Measurements from ENCODE around the gene ST3GAL2.

The ST3GAL2 gene

DNA sequence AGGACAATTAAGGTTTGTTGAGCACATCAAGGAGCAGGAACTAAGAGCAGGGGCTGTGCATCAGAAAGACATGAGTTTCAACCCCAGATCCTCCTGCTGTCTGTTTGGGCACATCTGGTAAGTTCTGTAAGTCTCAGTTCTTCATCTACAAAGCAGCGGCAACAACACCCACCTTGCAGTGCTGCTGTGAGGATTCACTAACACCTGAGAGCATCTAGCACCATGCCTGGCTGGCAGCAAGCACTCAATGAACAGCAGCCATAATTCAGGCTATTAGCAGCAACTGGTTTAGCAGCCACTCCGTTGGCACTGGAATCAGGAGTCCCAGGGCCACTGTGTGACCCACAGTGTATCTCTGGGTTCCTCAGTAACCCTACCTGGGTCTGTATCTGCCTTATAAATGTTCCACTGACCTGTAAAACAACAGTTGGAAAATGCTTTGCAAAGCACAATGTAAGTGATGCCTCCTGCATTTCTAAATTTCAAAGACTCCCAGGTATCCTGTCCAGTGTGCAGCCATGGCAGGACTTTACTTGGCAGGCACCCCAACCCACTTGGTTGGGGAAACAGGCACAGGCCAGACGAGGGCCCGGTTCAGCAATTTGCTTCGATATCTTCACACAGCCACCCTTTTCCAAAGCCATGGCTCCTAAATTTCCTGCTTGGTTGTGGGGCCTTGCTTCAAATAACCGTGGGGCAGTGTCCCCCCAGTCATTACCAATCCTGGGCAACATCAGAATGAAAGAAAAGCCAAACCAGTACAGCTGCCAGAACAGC is 4.2 kb downstream of the ST3GAL2 start:
- DNase-seq (ENCODE audit: low read depth) = no peak
- no peak overlapping the region for H3K4me3 ChIP-seq (ENCODE audit: low read length)
- TF ChIP-seq, protein P1, sequence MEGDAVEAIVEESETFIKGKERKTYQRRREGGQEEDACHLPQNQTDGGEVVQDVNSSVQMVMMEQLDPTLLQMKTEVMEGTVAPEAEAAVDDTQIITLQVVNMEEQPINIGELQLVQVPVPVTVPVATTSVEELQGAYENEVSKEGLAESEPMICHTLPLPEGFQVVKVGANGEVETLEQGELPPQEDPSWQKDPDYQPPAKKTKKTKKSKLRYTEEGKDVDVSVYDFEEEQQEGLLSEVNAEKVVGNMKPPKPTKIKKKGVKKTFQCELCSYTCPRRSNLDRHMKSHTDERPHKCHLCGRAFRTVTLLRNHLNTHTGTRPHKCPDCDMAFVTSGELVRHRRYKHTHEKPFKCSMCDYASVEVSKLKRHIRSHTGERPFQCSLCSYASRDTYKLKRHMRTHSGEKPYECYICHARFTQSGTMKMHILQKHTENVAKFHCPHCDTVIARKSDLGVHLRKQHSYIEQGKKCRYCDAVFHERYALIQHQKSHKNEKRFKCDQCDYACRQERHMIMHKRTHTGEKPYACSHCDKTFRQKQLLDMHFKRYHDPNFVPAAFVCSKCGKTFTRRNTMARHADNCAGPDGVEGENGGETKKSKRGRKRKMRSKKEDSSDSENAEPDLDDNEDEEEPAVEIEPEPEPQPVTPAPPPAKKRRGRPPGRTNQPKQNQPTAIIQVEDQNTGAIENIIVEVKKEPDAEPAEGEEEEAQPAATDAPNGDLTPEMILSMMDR (conservative IDR thresholded peaks at IDR 0.05; ENCODE audit: low read length) = no peak

DNA sequence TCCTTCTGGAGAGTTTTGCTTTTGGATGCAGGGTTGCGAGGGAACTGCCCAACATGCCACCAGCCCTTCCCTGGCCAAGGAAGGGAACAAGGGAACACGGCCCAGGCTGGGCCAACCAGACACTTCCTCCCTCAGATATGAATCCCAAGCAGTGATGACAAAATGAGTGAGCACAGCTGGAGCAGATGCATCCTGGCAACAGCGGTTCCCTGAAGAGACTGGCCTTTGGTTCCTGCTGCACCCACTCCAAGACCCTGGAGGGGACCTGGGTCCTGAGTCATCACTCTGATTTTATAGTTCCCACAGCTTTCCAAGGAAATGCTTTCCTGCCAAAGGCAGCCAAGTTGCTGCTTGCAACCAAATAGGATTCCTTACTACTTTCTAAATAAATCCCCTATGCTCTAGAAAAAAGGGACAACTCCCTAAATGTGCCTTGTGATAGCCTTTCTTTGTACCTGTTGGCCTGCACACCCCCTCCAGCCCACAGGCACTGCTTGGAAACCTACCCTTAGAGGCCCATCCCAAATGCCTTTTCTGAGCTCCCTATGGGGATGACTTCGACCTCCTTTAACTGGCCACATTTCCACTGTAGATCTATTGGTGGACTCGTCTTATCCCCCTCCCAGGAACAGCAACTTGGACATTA is 5.3 kb downstream of the ST3GAL2 start:
- no peak overlapping the region for H3K4me3 ChIP-seq (ENCODE audit: low read length)
- TF ChIP-seq, protein P1 (conservative IDR thresholded peaks at IDR 0.05; ENCODE audit: low read length) = no peak
- peak; percentile 85 for DNase-seq (ENCODE audit: low read depth)

DNA sequence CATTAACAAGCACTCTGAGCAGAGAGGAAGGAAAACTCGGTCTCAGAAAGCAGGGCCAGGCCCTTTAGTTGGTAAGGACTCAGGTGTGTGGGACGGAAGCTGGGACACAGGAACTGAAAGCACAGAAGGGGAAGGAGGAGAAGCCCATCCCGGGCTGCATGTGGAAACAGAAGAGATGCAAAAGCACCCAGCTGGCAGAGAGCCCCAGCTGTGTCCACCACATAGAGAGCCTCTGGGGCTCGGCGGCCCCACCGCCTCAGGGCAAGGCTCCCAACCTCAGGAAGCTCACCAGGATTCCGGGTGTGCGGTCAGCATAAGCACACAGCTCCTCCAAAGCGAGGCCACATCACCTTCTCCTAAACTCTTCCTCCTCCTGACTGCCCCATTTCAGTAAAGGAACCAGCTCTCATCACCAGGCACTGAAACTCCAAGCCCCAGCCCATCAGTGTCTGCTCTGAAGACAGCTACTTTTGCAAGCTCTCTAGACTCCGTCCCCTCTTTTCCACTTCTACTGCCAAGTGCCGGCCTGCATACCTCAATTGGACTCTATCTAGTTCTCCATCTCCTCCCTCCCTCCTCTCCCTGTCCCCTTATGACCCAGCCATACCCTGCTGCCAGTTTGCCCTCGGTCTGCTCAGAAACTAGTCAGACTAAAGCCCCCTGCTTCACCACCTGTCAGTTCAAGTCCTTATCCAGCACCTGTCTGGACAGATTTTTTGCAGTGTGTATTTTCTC is 6.0 kb downstream of the ST3GAL2 start:
- H3K4me3 ChIP-seq (ENCODE audit: low read length) = no peak overlapping the region
- TF ChIP-seq, protein P1 (conservative IDR thresholded peaks at IDR 0.05; ENCODE audit: low read length) = no peak
- DNase-seq (ENCODE audit: low read depth) = no peak

DNA sequence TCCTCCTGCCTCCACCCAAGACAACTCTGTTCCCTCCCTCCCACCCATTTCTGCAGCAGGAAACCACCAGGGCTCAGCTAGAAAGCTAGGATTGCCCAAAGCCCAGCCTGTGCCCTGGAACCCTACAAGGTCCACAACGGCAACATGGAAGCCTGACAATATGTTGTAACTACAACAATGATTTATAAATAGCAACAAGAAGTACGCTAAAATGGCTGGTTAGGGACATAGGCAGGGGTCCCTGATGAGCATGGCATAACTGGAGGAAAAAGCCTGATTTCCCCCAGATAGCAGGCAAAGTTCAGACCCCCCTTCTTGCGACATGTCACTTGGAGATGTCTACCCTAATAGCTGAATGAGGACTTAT is 6.6 kb downstream of the ST3GAL2 start:
- H3K4me3 ChIP-seq (ENCODE audit: low read length) = no peak overlapping the region
- TF ChIP-seq, protein P1 (conservative IDR thresholded peaks at IDR 0.05; ENCODE audit: low read length) = no peak
- no peak for DNase-seq (ENCODE audit: low read depth)

DNA sequence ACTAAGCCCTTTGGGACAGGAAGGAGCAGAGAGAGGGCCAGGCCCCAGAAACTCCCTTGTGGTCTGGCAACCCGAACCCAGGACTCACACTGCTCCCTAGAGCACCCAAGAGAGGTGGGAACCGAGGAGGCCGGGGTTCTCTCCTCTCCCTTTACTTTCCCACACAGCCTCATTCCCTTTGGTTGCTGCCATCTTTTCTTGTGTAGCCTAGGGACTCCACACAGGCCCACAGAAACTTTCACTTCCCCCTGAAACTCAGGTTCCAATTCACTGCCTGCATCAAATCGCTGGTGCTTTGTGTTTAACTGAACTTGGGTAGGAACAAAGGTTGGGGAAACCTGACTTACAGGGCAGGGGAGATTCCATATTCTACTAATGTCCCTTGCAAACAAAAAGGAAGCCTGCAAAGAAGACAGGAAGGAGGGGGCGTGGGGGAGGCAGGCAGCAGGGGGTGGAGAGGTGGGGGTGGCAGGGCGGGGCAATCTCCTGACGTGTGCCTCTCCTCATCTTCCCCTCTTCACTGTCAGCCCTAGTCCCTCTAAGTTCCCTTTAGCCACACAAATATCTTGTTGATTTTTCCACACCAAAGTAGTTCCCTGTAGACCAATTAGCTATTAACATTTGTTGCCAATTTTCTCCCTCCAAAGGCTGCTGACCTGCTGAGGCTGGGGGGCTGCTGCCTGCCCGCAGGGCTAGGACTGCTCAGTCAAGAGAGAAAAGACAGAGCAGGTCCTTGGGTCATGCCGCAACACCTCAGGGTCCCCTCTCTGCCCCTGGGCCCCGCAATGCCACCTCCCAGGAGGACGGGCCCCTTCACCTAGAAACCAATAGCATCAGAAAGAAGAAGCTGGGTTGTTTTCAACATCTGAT is 8.0 kb downstream of the ST3GAL2 start:
- H3K4me3 ChIP-seq (ENCODE audit: low read length) = no peak overlapping the region
- TF ChIP-seq, protein P1 (conservative IDR thresholded peaks at IDR 0.05; ENCODE audit: low read length) = no peak
- no peak for DNase-seq (ENCODE audit: low read depth)

DNA sequence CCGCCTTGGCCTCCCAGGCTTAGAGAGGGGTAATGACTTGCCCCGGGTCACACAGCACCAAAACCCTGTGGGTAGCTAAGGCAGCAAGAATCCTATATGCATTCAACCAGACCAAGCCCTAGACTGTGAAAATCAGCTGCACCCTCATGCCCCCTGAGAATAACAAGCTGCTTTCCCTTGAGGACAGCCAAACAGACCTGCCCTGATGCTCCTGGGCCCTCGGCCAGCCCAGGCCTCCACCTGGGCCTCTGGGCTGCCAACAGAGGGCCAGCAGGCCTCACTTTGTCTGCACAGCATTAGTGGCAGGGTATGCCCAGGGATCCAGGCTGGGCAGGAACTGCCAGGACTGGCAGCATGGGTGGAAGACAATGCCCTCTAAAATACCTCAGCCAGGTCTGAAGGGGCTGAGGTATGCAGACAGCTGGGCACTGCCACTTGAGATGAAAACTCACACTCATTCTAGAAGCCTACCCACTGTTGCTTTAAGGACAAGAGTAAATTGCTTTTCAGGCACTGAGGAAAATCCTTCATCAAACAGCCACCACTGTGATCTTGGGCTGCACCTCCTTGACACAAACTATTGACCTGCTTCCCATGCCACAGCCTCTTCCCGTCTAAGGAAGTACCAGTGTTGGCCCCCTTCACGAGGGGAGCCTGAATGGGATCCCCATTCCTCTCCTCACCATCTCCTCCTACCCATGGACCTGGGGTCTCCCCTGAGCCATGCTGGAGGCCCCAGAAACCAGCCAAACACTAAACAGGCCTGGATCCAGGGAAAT is 8.8 kb downstream of the ST3GAL2 start:
- no peak for DNase-seq (ENCODE audit: low read depth)
- H3K4me3 ChIP-seq (ENCODE audit: low read length) = no peak overlapping the region
- TF ChIP-seq, protein P1 (conservative IDR thresholded peaks at IDR 0.05; ENCODE audit: low read length) = no peak

Data from AG10803 (cell line).